MCF 10A (cell line): ENCODE measurements around the gene SAP25. TPM values are rescaled to one million over a fixed set of nuclear protein-coding genes. Genes with fewer than 3 reads are reported as not detected.

Experiments used
- BruUV-seq: library from RNA; stranded (reverse); fragments of 400-500 nt; replicated peaks from 2 replicates; lab custom pipeline; 2021; lab: Mats Ljungman, UMichigan
- CTCF ChIA-PET: fragments of 300-600 bp; sonication (Branson Sonifier 250); formaldehyde crosslinking; extraction: SDS; loops from one replicate; lab custom pipeline; 2021; ENCODE audit warnings: antibody characterized with exemption, inconsistent platforms; lab: Yijun Ruan, JAX
- POLR2A ChIA-PET: fragments of 300-600, 350-650 bp; sonication (Branson Sonifier 250); formaldehyde crosslinking; extraction: SDS; loops from one replicate; lab custom pipeline; 2020; ENCODE audit warnings: antibody characterized with exemption, inconsistent platforms; lab: Yijun Ruan, JAX
- DNase-seq: peaks from one replicate; pipeline ENCODE4 v3.0.0-alpha.2; 2018; ENCODE audit not compliant: unreplicated experiment
- H3K27ac Mint-ChIP-seq: one replicate; pipeline ENCODE4 v1.8.0; 2022; ENCODE audit warnings: mild to moderate bottlenecking, low read depth, mixed read lengths; ENCODE audit not compliant: unreplicated experiment
- H3K27me3 Mint-ChIP-seq: one replicate; pipeline ENCODE4 v1.8.0; 2022; ENCODE audit warnings: mixed read lengths; ENCODE audit not compliant: insufficient read depth, unreplicated experiment
- H3K36me3 Mint-ChIP-seq: one replicate; pipeline ENCODE4 v1.8.0; 2022; ENCODE audit warnings: mild to moderate bottlenecking, moderate library complexity, mixed read lengths; ENCODE audit not compliant: insufficient read depth, unreplicated experiment
- H3K4me1 Mint-ChIP-seq: one replicate; pipeline ENCODE4 v1.8.0; 2022; ENCODE audit warnings: mixed read lengths; ENCODE audit not compliant: insufficient read depth, unreplicated experiment
- H3K4me3 Mint-ChIP-seq: one replicate; pipeline ENCODE4 v1.8.0; 2022; ENCODE audit warnings: mild to moderate bottlenecking, moderate library complexity, mixed read lengths; ENCODE audit not compliant: unreplicated experiment
- H3K9me3 Mint-ChIP-seq: one replicate; pipeline ENCODE4 v1.8.0; 2022; ENCODE audit warnings: mixed read lengths; ENCODE audit not compliant: unreplicated experiment
- intact Hi-C: fragments of 100-400 bp; cut with micrococcal nuclease; formaldehyde crosslinking; loops from 2 replicates; pipeline ENCODE4 v1.14.1; 2022
- total RNA-seq: library from RNA; stranded (reverse); gene quantifications from 2 replicates; pipeline ENCODE4 v1.2.3, GENCODE V29; 2022
- TF ChIP-seq, protein P1 (sequence below): fragments of 200-600 bp; IDR thresholded peaks from one replicate; pipeline ENCODE4 v1.8.0; 2022; ENCODE audit warnings: antibody characterized with exemption, mild to moderate bottlenecking; ENCODE audit not compliant: unreplicated experiment

SAP25 gene
- total RNA-seq, 1 experiment from 2014 or later = 1.2 TPM

DNA sequence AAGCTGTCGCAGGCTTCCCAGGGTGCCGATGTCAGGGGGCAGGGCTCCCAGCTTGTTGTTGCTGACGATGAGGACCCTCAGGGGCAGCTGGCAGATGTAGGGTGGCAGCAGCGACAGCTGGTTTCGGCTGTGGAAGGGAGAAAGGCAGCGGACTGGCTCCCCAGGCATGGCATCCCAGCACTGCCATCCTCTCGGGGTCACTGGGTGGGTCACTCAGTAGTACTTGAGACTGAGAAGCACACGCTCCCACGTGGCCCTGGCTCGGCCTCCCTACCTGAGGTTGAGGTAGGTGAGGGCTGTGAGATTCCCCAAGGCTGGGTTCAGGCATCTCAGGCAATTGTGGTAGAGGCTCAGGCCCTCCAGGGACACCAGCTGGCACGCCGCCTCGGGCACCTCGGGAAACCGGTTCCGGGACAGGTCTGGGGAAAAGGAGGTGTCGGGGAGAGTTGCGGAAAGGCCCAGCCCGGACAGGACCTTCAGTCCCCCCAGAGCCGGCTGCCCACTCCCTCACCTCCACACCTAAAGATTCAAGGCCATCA lies 8.4 kb upstream of the SAP25 start:
- Mint-ChIP-seq H3K4me3 (no peak overlapping the region), H3K27me3 (no peaks in the 10 kb centered on the region), H3K36me3 (peaks cover 23% of the 10 kb centered on the region), H3K4me1 (peaks cover 13% of the 10 kb centered on the region), H3K27ac (no peak overlapping the region), H3K9me3 (no peaks in the 10 kb centered on the region)
- DNase-seq = no peak
- TF ChIP-seq, protein P1, sequence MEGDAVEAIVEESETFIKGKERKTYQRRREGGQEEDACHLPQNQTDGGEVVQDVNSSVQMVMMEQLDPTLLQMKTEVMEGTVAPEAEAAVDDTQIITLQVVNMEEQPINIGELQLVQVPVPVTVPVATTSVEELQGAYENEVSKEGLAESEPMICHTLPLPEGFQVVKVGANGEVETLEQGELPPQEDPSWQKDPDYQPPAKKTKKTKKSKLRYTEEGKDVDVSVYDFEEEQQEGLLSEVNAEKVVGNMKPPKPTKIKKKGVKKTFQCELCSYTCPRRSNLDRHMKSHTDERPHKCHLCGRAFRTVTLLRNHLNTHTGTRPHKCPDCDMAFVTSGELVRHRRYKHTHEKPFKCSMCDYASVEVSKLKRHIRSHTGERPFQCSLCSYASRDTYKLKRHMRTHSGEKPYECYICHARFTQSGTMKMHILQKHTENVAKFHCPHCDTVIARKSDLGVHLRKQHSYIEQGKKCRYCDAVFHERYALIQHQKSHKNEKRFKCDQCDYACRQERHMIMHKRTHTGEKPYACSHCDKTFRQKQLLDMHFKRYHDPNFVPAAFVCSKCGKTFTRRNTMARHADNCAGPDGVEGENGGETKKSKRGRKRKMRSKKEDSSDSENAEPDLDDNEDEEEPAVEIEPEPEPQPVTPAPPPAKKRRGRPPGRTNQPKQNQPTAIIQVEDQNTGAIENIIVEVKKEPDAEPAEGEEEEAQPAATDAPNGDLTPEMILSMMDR = no peak
- no TSS peak for BruUV-seq
- POLR2A ChIA-PET = interaction anchor here (0.5 kb wide), 1 partner anchor 22 kb away, joined by 3 read pairs; no protein-coding TSS in a partner anchor
- CTCF ChIA-PET = interaction anchor here (0.5 to 1.3 kb wide), 3 partner anchors 18 to 109 kb away, joined by 3 to 4 read pairs (median 4); partner anchors contain the start of gene PCOLCE
- intact Hi-C loops = no loop called here

DNA sequence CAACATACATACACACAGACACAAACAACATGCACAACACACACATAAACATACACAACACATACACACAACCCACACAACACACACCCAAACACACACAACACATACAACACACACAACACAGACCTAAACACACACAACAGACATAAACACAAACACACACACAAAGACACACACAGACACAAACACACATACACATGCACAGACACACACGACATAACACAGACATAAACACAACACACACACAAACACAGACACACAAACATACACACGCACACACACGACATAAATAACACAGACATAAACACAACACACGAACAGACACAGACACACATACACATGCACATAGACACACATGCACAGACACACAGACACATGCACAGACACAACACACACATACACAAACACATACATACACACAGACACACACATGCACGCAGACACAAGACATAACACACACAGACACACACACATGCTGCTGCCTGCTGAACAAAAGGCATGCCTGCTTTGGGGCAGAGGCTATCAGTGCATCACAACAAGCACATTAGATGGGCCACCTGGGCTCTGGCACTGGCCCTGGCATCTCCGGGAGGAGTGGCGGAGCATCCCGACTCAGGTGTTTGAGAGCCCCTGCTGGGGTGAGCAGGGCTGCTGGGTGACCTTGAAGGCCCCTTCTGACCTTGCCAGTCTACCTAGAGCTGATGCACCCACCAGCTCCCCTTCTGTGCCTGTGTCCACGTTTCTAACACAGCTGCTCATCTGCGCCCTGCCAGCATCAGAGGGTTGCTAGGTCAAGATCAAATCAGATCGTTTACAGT lies 7.0 kb upstream of the SAP25 start:
- ChIA-PET POLR2A (no interaction called here), CTCF (interaction anchor here (0.6 to 1.3 kb wide), 4 partner anchors 17 to 553 kb away, joined by 3 to 4 read pairs (median 3); partner anchors contain the start of gene POP7)
- Mint-ChIP-seq H3K27me3 (no peaks in the 10 kb centered on the region), H3K4me1 (peaks cover 13% of the 10 kb centered on the region), H3K36me3 (peaks cover 27% of the 10 kb centered on the region), H3K4me3 (no peak overlapping the region), H3K9me3 (no peaks in the 10 kb centered on the region), H3K27ac (no peak overlapping the region)
- TF ChIP-seq, protein P1 = no peak
- DNase-seq = no peak
- BruUV-seq = no TSS peak
- intact Hi-C loops = no loop called here

DNA sequence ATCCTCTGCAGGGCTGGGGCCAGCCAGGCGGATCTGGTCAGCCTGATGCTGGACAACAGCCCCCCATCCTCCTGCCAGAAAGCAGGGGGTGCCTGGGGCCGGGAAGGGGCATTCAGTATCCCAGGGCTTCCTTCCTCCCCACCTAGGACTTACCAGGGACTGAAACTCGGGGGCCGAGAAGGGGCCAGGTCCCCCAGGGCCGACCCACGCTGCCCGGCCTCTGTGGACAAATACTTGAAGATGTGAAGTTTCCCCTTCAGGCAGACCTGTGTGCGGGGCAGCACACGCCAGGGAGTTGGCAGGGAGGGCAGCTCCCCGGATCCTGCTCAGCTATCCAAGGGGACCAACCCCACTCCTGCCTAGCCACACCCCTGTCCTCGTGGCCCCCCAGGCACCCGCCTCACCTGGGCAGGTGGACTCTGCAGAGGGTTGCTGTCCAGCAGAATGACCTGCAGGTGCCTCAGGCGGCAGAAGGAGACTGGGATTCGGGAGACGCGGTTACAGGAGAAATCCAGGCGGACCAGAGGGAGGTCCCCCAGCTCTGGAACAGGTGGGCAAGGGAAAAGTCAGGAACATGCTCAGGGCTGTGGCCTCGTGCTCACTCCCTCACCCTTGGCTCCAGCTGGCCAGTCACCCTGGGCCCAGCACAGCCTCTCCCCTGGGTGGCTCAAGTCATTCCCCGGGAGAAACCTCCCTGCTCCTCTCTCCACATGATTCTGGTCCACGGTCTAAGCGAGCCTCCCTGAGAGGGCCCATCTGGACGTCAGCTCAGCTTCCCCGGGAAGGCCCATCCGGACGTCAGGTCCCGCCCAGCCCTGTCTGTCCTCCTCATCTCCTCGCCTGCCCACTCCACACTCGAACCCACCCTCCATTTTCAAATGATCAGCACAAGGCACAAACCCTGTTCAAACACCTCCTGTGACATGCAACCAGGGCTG lies 4.8 kb upstream of the SAP25 start:
- POLR2A ChIA-PET = no interaction called here
- DNase-seq = no peak
- no peak overlapping the region for H3K27ac Mint-ChIP-seq

More for the DNA sequence above, 4.8 kb upstream of the SAP25 start:
- Mint-ChIP-seq H3K4me1 (peaks cover under 1% of the 10 kb centered on the region), H3K27me3 (no peaks in the 10 kb centered on the region), H3K9me3 (no peaks in the 10 kb centered on the region), H3K4me3 (no peak overlapping the region), H3K36me3 (peaks cover 30% of the 10 kb centered on the region)
- CTCF ChIA-PET = interaction anchor here (0.5 to 1.2 kb wide), 3 partner anchors 18 to 142 kb away, joined by 3 to 5 read pairs (median 4); partner anchors contain the start of gene PPP1R35
- no TSS peak for BruUV-seq
- intact Hi-C loops = no loop called here
- TF ChIP-seq, protein P1 = no peak
